ENCODE data around the gene MOGAT2. TPM values are rescaled to one million over a fixed set of nuclear protein-coding genes. Genes with fewer than 3 reads are reported as not detected.
A peak's percentile ranks its signal among the peaks of the same experiment; 100 is the strongest.
"Not testable (repeated sequence)": the region's sequence is repeated elsewhere in the genome, so short reads cannot be mapped to it uniquely, and the experiment has no call there.

Gene MOGAT2
- total RNA-seq = not detected in 2 replicates

DNA sequence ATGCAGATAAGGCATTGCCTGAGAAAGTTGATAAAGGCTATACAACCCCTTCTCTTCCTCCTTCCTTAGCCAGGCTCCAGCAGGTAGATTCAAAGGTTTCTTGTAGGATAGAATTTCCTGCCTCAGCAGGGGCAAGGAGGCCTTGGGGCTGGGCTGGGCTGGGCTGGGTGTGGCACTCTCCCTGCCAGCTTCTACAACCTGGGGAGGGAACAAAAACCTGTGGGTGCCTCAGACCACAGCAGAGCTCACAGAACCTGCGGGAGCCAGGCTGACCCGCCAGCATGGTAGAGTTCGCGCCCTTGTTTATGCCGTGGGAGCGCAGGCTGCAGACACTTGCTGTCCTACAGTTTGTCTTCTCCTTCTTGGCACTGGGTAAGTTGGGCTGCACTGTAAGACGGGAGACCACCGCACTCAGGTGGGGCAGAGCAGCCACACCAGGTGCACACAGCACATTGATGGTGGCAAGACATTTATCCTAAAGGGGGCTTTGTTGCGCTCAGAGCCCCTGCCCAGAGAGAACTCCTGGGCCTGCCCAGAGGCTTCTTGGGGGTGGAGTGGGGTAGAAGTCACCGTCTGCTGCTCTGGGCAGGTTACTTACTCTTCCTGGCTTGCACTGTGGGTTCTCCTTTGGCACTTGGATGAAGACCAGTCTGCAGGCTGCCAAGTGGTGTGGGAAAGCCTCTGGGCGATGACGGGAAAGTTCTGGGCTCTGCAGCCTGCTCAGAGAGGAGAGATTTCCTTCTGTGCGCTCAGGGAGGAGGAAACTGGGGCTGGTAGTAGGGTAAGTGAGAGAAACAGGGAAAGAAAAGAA lies at the start of gene MOGAT2:
TSS of gene MOGAT2 (plus strand) at position 231 of the 811 bp plus-strand sequence. CDS start at position 282, 51 bp downstream.
- Mint-ChIP-seq H3K9me3 (no peaks in the 10 kb centered on the region), H3K27ac (no peak within 1 kb of the TSS), H3K4me3 (ENCODE audit: low read depth) (no peak within 1 kb of the TSS), H3K4me1 (ENCODE audit: low read depth) (no peaks in the 10 kb centered on the region), H3K36me3 (ENCODE audit: low read depth) (no peaks in the 10 kb centered on the region), H3K27me3 (ENCODE audit: low read depth) (peaks cover 16% of the 10 kb centered on the region)
- DNase-seq (ENCODE audit: low spot score) = no peak
- intact Hi-C loops (cut with micrococcal nuclease) = no loop called here

DNA sequence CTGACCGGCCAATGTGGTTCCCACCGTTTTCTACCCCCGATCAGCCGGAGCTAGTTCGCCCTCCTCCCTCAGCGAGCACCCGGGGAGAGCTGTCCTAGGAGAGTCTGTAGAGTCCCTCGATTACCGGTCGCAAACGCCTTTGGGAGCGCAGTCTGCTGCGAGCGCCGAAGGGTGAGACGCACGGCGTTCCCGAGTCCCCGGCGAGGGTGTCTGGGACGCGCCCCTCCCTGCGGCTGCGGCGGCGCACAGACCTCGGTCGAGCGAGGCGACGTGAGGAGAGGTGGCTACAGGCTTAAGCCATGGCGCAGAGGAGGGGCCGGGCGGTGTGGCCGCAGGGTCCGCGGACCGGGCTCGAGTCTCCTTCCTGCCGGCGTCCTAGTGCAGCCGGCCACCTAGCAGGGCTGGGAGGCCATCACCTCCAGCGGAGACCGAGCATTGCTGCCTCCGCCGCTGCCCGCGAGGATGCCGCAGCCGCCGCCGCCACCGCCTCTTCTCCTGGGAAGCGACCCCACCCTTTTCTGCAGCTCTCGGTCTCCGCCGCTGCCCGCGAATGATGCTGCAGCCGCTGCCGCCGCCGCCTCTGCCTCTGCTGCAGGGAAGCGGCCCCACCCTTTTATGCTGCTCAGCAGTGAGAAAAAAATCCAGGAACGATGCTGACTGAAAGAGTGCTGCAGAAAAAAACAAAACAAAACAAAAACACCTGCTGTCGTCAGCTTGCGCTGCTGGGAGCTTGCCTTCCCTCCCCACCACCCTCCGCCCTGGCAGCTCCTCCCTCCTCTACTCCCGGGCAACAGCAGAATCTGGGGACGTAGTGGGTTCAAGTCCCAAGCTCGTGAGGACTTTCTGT lies 49.0 kb upstream of the MOGAT2 start, which contains the start of gene MAP6:
TSS of gene MAP6 (minus strand) at position 588 of the 847 bp plus-strand sequence. CDS start 669 bp downstream, outside the sequence.
- no peaks in the 10 kb centered on the region for H3K36me3 Mint-ChIP-seq (ENCODE audit: low read depth)
- H3K27ac Mint-ChIP-seq = no peak within 1 kb of the TSS
- H3K4me3 Mint-ChIP-seq (ENCODE audit: low read depth) = peak within 1 kb of the TSS; percentile 85
- peaks cover 13% of the 10 kb centered on the region for H3K4me1 Mint-ChIP-seq (ENCODE audit: low read depth)
- peaks cover 71% of the 10 kb centered on the region for H3K27me3 Mint-ChIP-seq (ENCODE audit: low read depth)
- no peaks in the 10 kb centered on the region for H3K9me3 Mint-ChIP-seq
- intact Hi-C loops (cut with micrococcal nuclease) = no loop called here
- peak; percentile 32 for DNase-seq (ENCODE audit: low spot score)

DNA sequence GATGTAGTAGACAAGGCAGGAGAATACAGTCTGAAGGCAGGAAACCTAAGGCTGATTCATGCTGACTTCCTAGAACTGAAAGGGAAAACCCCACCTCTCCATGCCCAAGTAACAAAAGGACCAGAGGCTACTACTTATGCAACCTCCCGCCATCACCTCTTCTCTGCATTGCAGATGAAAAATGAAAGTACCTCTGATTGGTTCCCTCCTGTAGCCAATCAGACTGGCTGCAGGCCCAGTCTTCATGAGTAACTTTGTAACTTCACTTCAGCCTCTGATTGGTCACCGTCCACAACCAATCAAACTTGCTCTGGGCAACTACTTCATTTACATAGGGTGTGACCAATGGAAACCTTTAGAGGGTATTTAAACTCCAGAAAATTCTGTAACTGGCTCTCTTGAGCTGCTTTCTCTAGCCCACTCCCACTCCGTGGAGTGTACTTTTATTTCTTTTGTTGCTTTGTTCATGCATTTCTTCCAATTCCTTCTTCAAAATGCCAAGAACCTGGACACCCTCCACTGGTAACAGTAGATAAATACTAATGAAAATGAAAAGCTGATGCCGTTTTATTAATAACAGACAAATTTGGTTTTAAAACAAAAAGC lies 43.6 kb upstream of the MOGAT2 start:
- no peak overlapping the region for H3K27ac Mint-ChIP-seq
- H3K27me3 Mint-ChIP-seq (ENCODE audit: low read depth) = peaks cover 48% of the 10 kb centered on the region
- intact Hi-C loops (cut with micrococcal nuclease) = no loop called here

DNA sequence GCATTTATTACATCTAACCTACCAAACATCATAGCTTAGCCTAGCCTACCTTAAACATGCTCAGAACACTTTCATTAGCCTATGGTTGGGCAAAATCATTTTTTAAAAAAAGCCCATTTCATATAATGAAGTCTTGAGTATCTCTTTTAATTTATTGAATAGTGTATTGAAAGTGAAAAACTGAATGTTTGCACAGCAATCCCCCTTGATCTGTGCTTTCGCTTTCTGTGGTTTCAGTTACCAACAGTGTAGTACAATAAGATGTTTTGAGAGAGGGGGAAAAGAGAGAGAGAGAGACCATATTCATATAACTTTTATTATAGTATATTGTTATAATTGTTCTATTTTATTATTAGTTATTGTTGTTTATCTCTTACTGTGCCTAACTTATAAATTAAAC lies 40.4 kb upstream of the MOGAT2 start:
- H3K27ac Mint-ChIP-seq = no peak overlapping the region
- intact Hi-C loops (cut with micrococcal nuclease) = no loop called here

More for the DNA sequence above, 43.6 kb upstream of the MOGAT2 start:
- H3K4me1 Mint-ChIP-seq (ENCODE audit: low read depth) = peaks cover 19% of the 10 kb centered on the region
- H3K9me3 Mint-ChIP-seq = peaks cover 6% of the 10 kb centered on the region
- no peak overlapping the region for H3K4me3 Mint-ChIP-seq (ENCODE audit: low read depth)
- peak; percentile 21 for DNase-seq (ENCODE audit: low spot score)
- H3K36me3 Mint-ChIP-seq (ENCODE audit: low read depth) = no peaks in the 10 kb centered on the region

DNA sequence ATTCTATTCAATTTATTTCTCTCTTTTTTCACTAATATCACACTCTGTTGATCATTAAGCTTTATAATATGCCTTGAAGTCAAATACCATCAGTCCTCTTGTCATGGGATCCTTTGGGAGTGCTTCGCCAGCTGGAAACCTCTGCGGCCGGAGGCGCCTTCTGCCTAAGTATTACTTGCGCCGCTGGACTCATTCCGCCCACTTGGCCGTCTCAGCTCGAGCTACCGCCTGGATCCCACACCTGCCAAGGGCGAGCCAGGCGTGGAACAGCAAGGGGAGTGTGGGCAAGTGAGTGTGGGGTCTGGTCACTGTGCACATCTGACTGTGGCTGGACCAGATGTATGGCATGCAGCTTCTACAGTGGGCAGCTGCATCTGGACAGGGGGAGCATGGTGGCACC lies 39.7 kb upstream of the MOGAT2 start:
- Mint-ChIP-seq H3K36me3 (ENCODE audit: low read depth) (no peaks in the 10 kb centered on the region), H3K4me3 (ENCODE audit: low read depth) (no peak overlapping the region), H3K4me1 (ENCODE audit: low read depth) (peaks cover 16% of the 10 kb centered on the region), H3K27me3 (ENCODE audit: low read depth) (peaks cover 31% of the 10 kb centered on the region), H3K27ac (no peak overlapping the region), H3K9me3 (peaks cover 10% of the 10 kb centered on the region)
- DNase-seq (ENCODE audit: low spot score) = no peak
- intact Hi-C loops (cut with micrococcal nuclease) = no loop called here

More for the DNA sequence above, 40.4 kb upstream of the MOGAT2 start:
- DNase-seq (ENCODE audit: low spot score) = no peak
- peaks cover 16% of the 10 kb centered on the region for H3K4me1 Mint-ChIP-seq (ENCODE audit: low read depth)
- H3K36me3 Mint-ChIP-seq (ENCODE audit: low read depth) = no peaks in the 10 kb centered on the region
- peaks cover 6% of the 10 kb centered on the region for H3K9me3 Mint-ChIP-seq
- H3K4me3 Mint-ChIP-seq (ENCODE audit: low read depth) = no peak overlapping the region
- H3K27me3 Mint-ChIP-seq (ENCODE audit: low read depth) = peaks cover 29% of the 10 kb centered on the region

DNA sequence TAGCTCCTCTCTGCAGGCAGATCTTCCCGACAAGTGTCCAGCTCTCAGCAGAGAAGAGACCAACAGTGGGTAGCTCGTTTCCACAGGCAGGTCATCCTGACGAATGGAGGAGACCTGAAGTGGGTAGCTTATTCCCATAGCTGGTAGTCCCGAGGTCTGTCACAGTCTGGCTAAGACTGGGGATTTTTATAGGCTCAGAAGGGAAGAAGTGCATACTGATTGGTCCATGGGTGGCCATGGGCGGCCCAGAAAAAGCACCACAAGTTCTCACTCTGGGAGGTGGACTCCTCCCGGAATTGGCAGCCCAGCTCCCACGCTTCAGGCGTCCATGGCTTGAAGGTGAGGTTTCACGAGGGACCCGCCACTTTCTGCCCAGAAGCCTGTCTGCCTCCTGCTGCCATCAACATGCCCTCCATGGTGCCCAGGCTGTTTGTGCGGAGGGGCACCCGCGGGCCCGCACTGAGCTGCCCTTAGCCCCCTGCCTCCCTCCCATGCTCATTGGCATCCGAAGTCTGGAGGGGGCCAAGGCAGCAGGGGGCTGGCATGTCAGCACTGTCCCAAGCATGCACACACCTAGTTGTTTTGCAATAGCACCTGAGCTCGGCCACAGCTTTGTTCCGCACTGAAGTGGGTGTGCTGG lies 38.9 kb upstream of the MOGAT2 start:
- H3K9me3 Mint-ChIP-seq = peaks cover 13% of the 10 kb centered on the region
- H3K4me3 Mint-ChIP-seq (ENCODE audit: low read depth) = no peak overlapping the region
- intact Hi-C loops (cut with micrococcal nuclease) = no loop called here
- H3K27me3 Mint-ChIP-seq (ENCODE audit: low read depth) = peaks cover 39% of the 10 kb centered on the region
- no peak for DNase-seq (ENCODE audit: low spot score)
- H3K4me1 Mint-ChIP-seq (ENCODE audit: low read depth) = peaks cover 16% of the 10 kb centered on the region
- no peak overlapping the region for H3K27ac Mint-ChIP-seq
- H3K36me3 Mint-ChIP-seq (ENCODE audit: low read depth) = no peaks in the 10 kb centered on the region

DNA sequence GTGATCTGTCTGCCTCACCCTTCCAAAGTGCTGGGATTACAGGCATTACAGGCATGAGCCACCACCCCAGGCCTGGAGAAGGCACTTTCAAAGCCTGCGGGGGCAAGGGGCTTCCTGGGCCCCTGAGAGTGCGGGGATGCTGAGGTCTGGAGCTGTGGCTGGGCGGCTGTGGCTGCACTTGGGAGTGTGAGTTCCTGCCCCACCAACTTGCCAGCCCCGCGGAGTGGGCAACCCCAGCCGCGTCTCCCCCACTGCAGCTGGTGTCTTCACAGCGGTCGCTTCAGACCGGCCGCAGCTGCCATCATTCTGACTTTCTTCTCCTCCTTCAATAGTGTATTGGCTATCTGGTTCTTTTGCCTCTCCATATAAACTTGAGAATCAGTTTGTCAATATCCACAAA lies 38.1 kb upstream of the MOGAT2 start:
- Mint-ChIP-seq H3K27ac (no peak overlapping the region), H3K27me3 (ENCODE audit: low read depth) (peaks cover 46% of the 10 kb centered on the region), H3K4me3 (ENCODE audit: low read depth) (no peak overlapping the region), H3K36me3 (ENCODE audit: low read depth) (no peaks in the 10 kb centered on the region), H3K9me3 (peaks cover 7% of the 10 kb centered on the region), H3K4me1 (ENCODE audit: low read depth) (peaks cover 11% of the 10 kb centered on the region)
- DNase-seq (ENCODE audit: low spot score) = no peak
- intact Hi-C loops (cut with micrococcal nuclease) = no loop called here

DNA sequence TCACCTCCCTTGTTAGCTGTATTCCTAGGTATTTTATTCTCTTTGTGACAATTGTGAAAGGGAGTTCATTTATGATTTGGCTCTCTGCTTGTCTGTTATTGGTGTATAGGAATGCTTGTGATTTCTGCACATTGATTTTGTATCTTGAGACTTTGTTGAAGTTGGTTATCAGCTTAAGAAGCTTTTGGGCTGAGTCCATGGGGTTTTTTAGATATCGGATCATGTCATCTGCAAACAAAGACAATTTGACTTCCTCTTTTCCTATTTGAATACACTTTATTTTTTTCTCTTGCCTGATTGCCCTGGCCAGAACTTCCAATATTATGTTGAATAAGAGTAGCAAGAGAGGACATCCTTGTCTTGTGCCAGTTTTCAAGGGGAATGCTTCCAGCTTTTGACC lies 33.8 kb upstream of the MOGAT2 start:
- H3K27ac Mint-ChIP-seq; H3K36me3 Mint-ChIP-seq (ENCODE audit: low read depth); H3K4me3 Mint-ChIP-seq (ENCODE audit: low read depth); H3K4me1 Mint-ChIP-seq (ENCODE audit: low read depth); intact Hi-C loops (cut with micrococcal nuclease); DNase-seq (ENCODE audit: low spot score): not testable (repeated sequence)
- Mint-ChIP-seq H3K27me3 (ENCODE audit: low read depth) (peaks cover 56% of the 10 kb centered on the region), H3K9me3 (peaks cover 28% of the 10 kb centered on the region)

DNA sequence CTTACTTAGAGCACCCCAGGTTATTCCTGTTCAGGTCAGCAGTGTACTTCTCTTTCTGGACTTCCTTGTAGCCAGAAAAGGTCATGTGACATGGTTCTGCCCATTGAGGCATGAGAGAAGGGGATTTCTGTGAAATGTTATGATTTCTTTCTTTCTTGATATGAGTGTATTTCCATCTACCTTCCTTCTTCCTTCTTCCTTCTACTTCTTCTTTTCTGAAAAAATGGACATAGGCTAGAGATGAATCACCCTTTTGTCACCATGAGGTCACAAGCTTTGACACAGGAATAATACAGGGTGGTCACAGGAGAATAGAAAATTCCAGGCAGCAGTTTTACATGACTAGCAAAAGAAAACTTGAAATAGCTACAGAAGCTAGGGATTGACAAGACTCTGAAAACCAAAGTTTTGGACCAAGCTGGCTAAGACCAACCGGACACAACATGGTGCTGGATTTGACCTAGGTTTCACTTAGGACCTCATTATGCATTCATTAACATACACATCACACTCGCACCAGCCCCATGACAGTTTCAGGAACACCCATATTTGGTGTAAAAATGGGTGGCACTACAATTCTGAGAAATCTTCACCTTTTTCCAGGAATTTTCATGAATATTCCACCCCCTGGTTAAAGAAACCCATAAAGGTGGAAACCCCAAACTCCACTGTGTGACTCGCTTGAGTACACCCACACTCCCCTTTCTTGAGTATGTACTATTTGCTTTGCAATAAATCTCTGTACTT lies 27.6 kb upstream of the MOGAT2 start:
- H3K27ac Mint-ChIP-seq = no peak overlapping the region
- no peaks in the 10 kb centered on the region for H3K36me3 Mint-ChIP-seq (ENCODE audit: low read depth)
- peaks cover 17% of the 10 kb centered on the region for H3K9me3 Mint-ChIP-seq
- H3K27me3 Mint-ChIP-seq (ENCODE audit: low read depth) = peaks cover 37% of the 10 kb centered on the region
- no peak for DNase-seq (ENCODE audit: low spot score)
- intact Hi-C loops (cut with micrococcal nuclease) = no loop called here
- peaks cover 11% of the 10 kb centered on the region for H3K4me1 Mint-ChIP-seq (ENCODE audit: low read depth)
- H3K4me3 Mint-ChIP-seq (ENCODE audit: low read depth) = no peak overlapping the region

DNA sequence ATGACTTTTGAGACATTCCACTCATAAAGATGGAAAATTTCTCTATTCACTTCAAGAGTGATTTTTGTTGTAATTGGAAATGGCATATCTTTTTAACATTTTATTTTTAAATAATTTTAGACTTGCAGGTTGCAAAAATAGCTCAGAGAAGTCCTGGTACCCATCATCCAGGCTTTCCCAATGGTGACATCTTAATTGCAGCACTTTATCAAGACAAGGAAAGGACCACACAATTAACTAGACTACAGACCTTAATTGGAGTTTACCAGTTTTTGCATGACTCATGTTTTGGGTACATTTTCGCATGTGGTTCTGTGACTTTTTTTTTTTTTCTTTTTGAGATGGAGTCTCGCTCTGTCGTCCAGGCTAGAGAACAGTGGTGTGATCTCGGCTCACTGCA lies 25.8 kb upstream of the MOGAT2 start:
- H3K27ac Mint-ChIP-seq = no peak overlapping the region
- H3K27me3 Mint-ChIP-seq (ENCODE audit: low read depth) = peaks cover 36% of the 10 kb centered on the region
- peaks cover 1% of the 10 kb centered on the region for H3K9me3 Mint-ChIP-seq
- H3K4me1 Mint-ChIP-seq (ENCODE audit: low read depth) = peaks cover 11% of the 10 kb centered on the region
- intact Hi-C loops (cut with micrococcal nuclease) = no loop called here
- no peak for DNase-seq (ENCODE audit: low spot score)
- H3K36me3 Mint-ChIP-seq (ENCODE audit: low read depth) = no peaks in the 10 kb centered on the region
- no peak overlapping the region for H3K4me3 Mint-ChIP-seq (ENCODE audit: low read depth)

DNA sequence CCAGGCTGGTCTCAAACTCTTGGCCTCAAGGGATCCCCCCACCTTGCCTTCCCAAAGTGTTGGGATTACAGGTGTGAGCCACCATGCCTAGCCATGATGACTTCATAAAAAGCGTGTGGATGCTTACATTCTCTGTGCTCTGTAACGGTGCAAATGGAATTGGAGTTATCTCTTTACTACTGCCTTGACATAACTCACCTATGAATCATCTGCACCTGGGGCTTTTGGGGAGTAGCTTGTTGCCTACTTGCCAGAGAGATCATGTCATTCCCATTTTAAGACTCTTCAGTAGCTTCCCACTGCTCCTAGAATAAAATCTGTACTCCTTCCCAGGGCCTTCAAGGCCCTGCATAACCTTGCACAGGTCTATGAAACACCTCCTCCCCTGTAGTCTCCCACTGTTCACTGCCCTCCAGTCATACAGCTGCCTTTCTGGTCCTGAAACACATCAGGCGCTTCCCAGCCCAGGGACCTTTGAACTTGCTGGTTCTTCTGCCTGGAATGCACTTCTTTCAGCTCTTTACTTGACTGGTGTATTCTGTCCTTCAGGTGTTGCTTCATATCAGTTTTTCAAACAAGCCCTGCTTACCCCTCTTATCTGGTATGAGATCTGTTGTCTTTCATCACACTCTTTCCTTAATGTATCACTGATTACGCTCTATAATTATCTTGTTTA lies 19.6 kb upstream of the MOGAT2 start:
- no peak overlapping the region for H3K4me3 Mint-ChIP-seq (ENCODE audit: low read depth)
- intact Hi-C loops (cut with micrococcal nuclease) = no loop called here
- H3K27me3 Mint-ChIP-seq (ENCODE audit: low read depth) = peaks cover 29% of the 10 kb centered on the region
- no peaks in the 10 kb centered on the region for H3K4me1 Mint-ChIP-seq (ENCODE audit: low read depth)
- no peaks in the 10 kb centered on the region for H3K36me3 Mint-ChIP-seq (ENCODE audit: low read depth)
- no peaks in the 10 kb centered on the region for H3K9me3 Mint-ChIP-seq
- no peak overlapping the region for H3K27ac Mint-ChIP-seq
- DNase-seq (ENCODE audit: low spot score) = no peak
